Naive thymus-derived CD4-positive, alpha-beta T cell (primary cell): ENCODE measurements around the gene ADGRE3. TPM values are rescaled to one million over a fixed set of nuclear protein-coding genes. Genes with fewer than 3 reads are reported as not detected.
"Not testable (repeated sequence)": the region's sequence is repeated elsewhere in the genome, so short reads cannot be mapped to it uniquely, and the experiment has no call there.

Experiments
- ATAC-seq: fragments of 150-1000 bp; cut with Tn5 transposase; 2 replicates; pipeline ENCODE4 v1.10.0; 2021; ENCODE audit warnings: mild to moderate bottlenecking, moderate library complexity
- CTCF ChIA-PET: fragments of 350-600 bp; sonication (Branson Sonifier 250); formaldehyde crosslinking; loops from one replicate; lab custom pipeline; 2021; ENCODE audit warnings: antibody characterized with exemption; lab: Charles Lee
- POLR2A ChIA-PET: fragments of 350-600 bp; sonication (Branson Sonifier 250); formaldehyde crosslinking; loops from one replicate; lab custom pipeline; 2021; ENCODE audit warnings: antibody characterized with exemption, inconsistent platforms; lab: Charles Lee
- DNase-seq, 9 donors: peaks; one replicate each; pipeline versions ENCODE4 v3.0.0 to v3.0.0-alpha.2; 2020 to 2022; ENCODE audit warnings: mixed read lengths in 1 of 9
- H3K27ac ChIP-seq: one replicate; pipeline ENCODE4 v1.7.0; 2013; ENCODE audit warnings: mild to moderate bottlenecking, low read depth, low read length, moderate library complexity
- H3K27me3 ChIP-seq, 2 donors: one replicate each; pipeline ENCODE4 v1.7.0; 2013; ENCODE audit warnings: low read length in 2 of 2, mild to moderate bottlenecking in 2 of 2, moderate library complexity in 2 of 2; ENCODE audit not compliant: control insufficient read depth in 2 of 2, insufficient read depth in 2 of 2
- H3K36me3 ChIP-seq, 3 experiments: 1 replicate in 2 of 3; 2 replicates in 1 of 3; pipeline ENCODE4 v1.7.0; 2013; ENCODE audit warnings: low read length in 3 of 3, mild to moderate bottlenecking in 3 of 3, moderate library complexity in 1 of 3; ENCODE audit not compliant: insufficient read depth in 3 of 3, control insufficient read depth in 2 of 3
- H3K4me1 ChIP-seq, 2 donors: one replicate each; pipeline ENCODE4 v1.7.0; 2013; ENCODE audit warnings: low read length in 2 of 2, mild to moderate bottlenecking in 2 of 2, moderate library complexity in 1 of 2; ENCODE audit not compliant: control insufficient read depth in 2 of 2, insufficient read depth in 2 of 2
- H3K4me3 ChIP-seq: 2 replicates; pipeline ENCODE4 v1.7.0; 2013; ENCODE audit warnings: mild to moderate bottlenecking, low read length
- H3K9me3 ChIP-seq, 3 experiments: 1 replicate in 2 of 3; 2 replicates in 1 of 3; pipeline ENCODE4 v1.7.0; 2013; ENCODE audit warnings: low read length in 3 of 3; ENCODE audit not compliant: control insufficient read depth in 2 of 3
- H3K27ac Mint-ChIP-seq, 9 donors: one replicate each; pipeline ENCODE4 v1.8.0; 2020 to 2022; ENCODE audit warnings: mixed read lengths in 9 of 9, mild to moderate bottlenecking in 8 of 9, moderate library complexity in 5 of 9, inconsistent platforms in 2 of 9
- H3K27me3 Mint-ChIP-seq, 5 donors: one replicate each; pipeline ENCODE4 v1.8.0; 2021 to 2022; ENCODE audit warnings: mixed read lengths in 5 of 5, mild to moderate bottlenecking in 1 of 5
- H3K36me3 Mint-ChIP-seq, 5 donors: one replicate each; pipeline ENCODE4 v1.8.0; 2020 to 2022; ENCODE audit warnings: mixed read lengths in 5 of 5, mild to moderate bottlenecking in 3 of 5, inconsistent platforms in 1 of 5
- H3K4me1 Mint-ChIP-seq, 7 donors: one replicate each; pipeline ENCODE4 v1.8.0; 2020 to 2022; ENCODE audit warnings: mixed read lengths in 7 of 7, mild to moderate bottlenecking in 3 of 7, inconsistent platforms in 1 of 7
- H3K4me3 Mint-ChIP-seq, 10 donors: one replicate each; pipeline ENCODE4 v1.8.0; 2020 to 2022; ENCODE audit warnings: mild to moderate bottlenecking in 10 of 10, mixed read lengths in 10 of 10, moderate library complexity in 6 of 10, inconsistent platforms in 2 of 10
- H3K9me3 Mint-ChIP-seq, 11 donors: one replicate each; pipeline ENCODE4 v1.8.0; 2020 to 2022; ENCODE audit warnings: mixed read lengths in 11 of 11, mild to moderate bottlenecking in 4 of 11, inconsistent platforms in 1 of 11, moderate library complexity in 1 of 11
- intact Hi-C, 2 donors: fragments of 100-400 bp; cut with micrococcal nuclease; formaldehyde crosslinking; loops; one replicate each; pipeline ENCODE4 v1.15.1; 2023
- polyA plus RNA-seq, 2 donors: library from polyadenylated mRNA; unstranded; fragments of 300-500 nt; fragmentation: Illumina TruSeq; gene quantifications; one replicate each; pipeline ENCODE4 v1.2.3, GENCODE V29; 2021
- total RNA-seq, 6 experiments: library from RNA in 5 of 6; stranded (reverse) in 5 of 6; gene quantifications; 1 replicate in 5 of 6; 2 replicates in 1 of 6; pipeline ENCODE4 v1.2.3 and lab custom pipeline; 2021 to 2026

ADGRE3 gene
- total and polyA plus RNA-seq, 7 experiments from 2014 or later, result 1.0 to 4.9 TPM; not detected in 5

- no peak overlapping the region for H3K27ac ChIP-seq
- Mint-ChIP-seq H3K4me1 (peaks cover 0 to 4% (median 0%) of the 10 kb centered on the region in 7 donors), H3K9me3 (peaks cover 0 to 13% (median 5%) of the 10 kb centered on the region in 11 donors), H3K4me3 (no peak overlapping the region), H3K27me3 (peaks cover 0 to 3% (median 0%) of the 10 kb centered on the region in 5 donors), H3K36me3 (peaks cover 0 to 7% (median 0%) of the 10 kb centered on the region in 5 donors), H3K27ac (no peak overlapping the region)
- no peaks in the 10 kb centered on the region for H3K4me1 ChIP-seq
- no peaks in the 10 kb centered on the region for H3K27me3 ChIP-seq
- DNase-seq, result peak in 5 of 9 donors; percentile 2 to 20 (median 8)
- CTCF ChIA-PET, result interaction anchor here (0.6 kb wide), 1 partner anchor 87 kb away, joined by 4 read pairs; no protein-coding TSS in a partner anchor
- intact Hi-C loops, result no loop called here
- peak; percentile 63 for ATAC-seq
- no peaks in the 10 kb centered on the region for H3K36me3 ChIP-seq
- no peak overlapping the region for H3K4me3 ChIP-seq
- POLR2A ChIA-PET, result no interaction called here
- no peaks in the 10 kb centered on the region for H3K9me3 ChIP-seq
These were observed 42.4 kb downstream of the ADGRE3 start for GRCh38 chr19:14632286-14632685.

GRCh38 chr19:14629557-14629956 lies 45.1 kb downstream of the ADGRE3 start:
- H3K4me1 Mint-ChIP-seq, result peaks cover 0 to 4% (median 0%) of the 10 kb centered on the region in 7 donors
- no peaks in the 10 kb centered on the region for H3K9me3 ChIP-seq
- peaks cover 0 to 7% (median 0%) of the 10 kb centered on the region in 5 donors for H3K36me3 Mint-ChIP-seq
- ATAC-seq, result no peak
- no peaks in the 10 kb centered on the region for H3K4me1 ChIP-seq
- ChIA-PET POLR2A (no interaction called here), CTCF (no interaction called here)
- H3K4me3 ChIP-seq, result no peak overlapping the region
- intact Hi-C loops, result no loop called here
- peaks cover 0 to 17% (median 3%) of the 10 kb centered on the region in 11 donors for H3K9me3 Mint-ChIP-seq
- H3K36me3 ChIP-seq, result no peaks in the 10 kb centered on the region
- no peak overlapping the region for H3K4me3 Mint-ChIP-seq
- no peak overlapping the region for H3K27ac ChIP-seq
- H3K27ac Mint-ChIP-seq, result no peak overlapping the region
- DNase-seq, result no peak
- H3K27me3 Mint-ChIP-seq, result peaks cover 0 to 4% (median 0%) of the 10 kb centered on the region in 5 donors
- no peaks in the 10 kb centered on the region for H3K27me3 ChIP-seq

GRCh38 chr19:14624491-14624890 lies 50.2 kb downstream of the ADGRE3 start:
- intact Hi-C loops, H3K4me3 ChIP-seq, H3K27ac ChIP-seq, DNase-seq, H3K27me3 ChIP-seq, H3K4me1 Mint-ChIP-seq, H3K36me3 Mint-ChIP-seq, H3K4me1 ChIP-seq, POLR2A ChIA-PET, CTCF ChIA-PET, H3K9me3 ChIP-seq, H3K4me3 Mint-ChIP-seq, H3K36me3 ChIP-seq, ATAC-seq: not testable (repeated sequence)
- Mint-ChIP-seq H3K9me3 (peaks cover under 1 to 19% (median 9%) of the 10 kb centered on the region in 11 donors), H3K27ac (peak overlapping the region in 1 of 9 donors; percentile 82), H3K27me3 (peaks cover 0 to 10% (median 4%) of the 10 kb centered on the region in 5 donors)

- H3K27ac ChIP-seq, result no peak overlapping the region
- CTCF ChIA-PET, result no interaction called here
- H3K27ac Mint-ChIP-seq, result no peak overlapping the region
- intact Hi-C loops, result no loop called here
- H3K4me1 Mint-ChIP-seq, result peaks cover 0 to 7% (median 0%) of the 10 kb centered on the region in 7 donors
- no peaks in the 10 kb centered on the region for H3K36me3 ChIP-seq
- peaks cover 0 to 8% (median 4%) of the 10 kb centered on the region in 5 donors for H3K36me3 Mint-ChIP-seq
- H3K4me3 ChIP-seq, result no peak overlapping the region
- POLR2A ChIA-PET, result no interaction called here
- no peaks in the 10 kb centered on the region for H3K27me3 ChIP-seq
- peaks cover 0 to 13% (median 12%) of the 10 kb centered on the region in 5 donors for H3K27me3 Mint-ChIP-seq
- H3K4me1 ChIP-seq, result no peaks in the 10 kb centered on the region
- no peaks in the 10 kb centered on the region for H3K9me3 ChIP-seq
- DNase-seq (no peak), ATAC-seq (no peak)
- H3K9me3 Mint-ChIP-seq, result peaks cover 3 to 19% (median 14%) of the 10 kb centered on the region in 11 donors
- H3K4me3 Mint-ChIP-seq, result no peak overlapping the region
These were observed 55.2 kb downstream of the ADGRE3 start for GRCh38 chr19:14619404-14619803.

- intact Hi-C loops, result no loop called here
- CTCF ChIA-PET, result no interaction called here
- peaks cover 0 to 12% (median 9%) of the 10 kb centered on the region in 5 donors for H3K27me3 Mint-ChIP-seq
- H3K36me3 ChIP-seq, result no peaks in the 10 kb centered on the region
- no peak overlapping the region for H3K27ac ChIP-seq
- ATAC-seq (peak; percentile 32), DNase-seq (no peak)
- peaks cover 0 to 11% (median 0%) of the 10 kb centered on the region in 7 donors for H3K4me1 Mint-ChIP-seq
- H3K4me1 ChIP-seq, result no peaks in the 10 kb centered on the region
- H3K36me3 Mint-ChIP-seq, result peaks cover 0 to 8% (median 0%) of the 10 kb centered on the region in 5 donors
- H3K4me3 ChIP-seq, result no peak overlapping the region
- POLR2A ChIA-PET, result no interaction called here
- no peaks in the 10 kb centered on the region for H3K9me3 ChIP-seq
- H3K27me3 ChIP-seq, result no peaks in the 10 kb centered on the region
- H3K27ac Mint-ChIP-seq, result no peak overlapping the region
- no peak overlapping the region for H3K4me3 Mint-ChIP-seq
- H3K9me3 Mint-ChIP-seq, result peaks cover 3 to 19% (median 14%) of the 10 kb centered on the region in 11 donors
These were observed 58.2 kb downstream of the ADGRE3 start for GRCh38 chr19:14616407-14616806.

- intact Hi-C loops, result no loop called here
- no peak overlapping the region for H3K4me3 ChIP-seq
- H3K27ac Mint-ChIP-seq, result no peak overlapping the region
- ATAC-seq (no peak), DNase-seq (no peak)
- no peaks in the 10 kb centered on the region for H3K36me3 ChIP-seq
- H3K27me3 ChIP-seq, result no peaks in the 10 kb centered on the region
- no peaks in the 10 kb centered on the region for H3K9me3 ChIP-seq
- H3K27ac ChIP-seq, result no peak overlapping the region
- POLR2A ChIA-PET, result no interaction called here
- H3K27me3 Mint-ChIP-seq, result peaks cover 0 to 12% (median 9%) of the 10 kb centered on the region in 5 donors
- CTCF ChIA-PET, result no interaction called here
- H3K36me3 Mint-ChIP-seq, result peaks cover 0 to 8% (median 0%) of the 10 kb centered on the region in 5 donors
- H3K4me3 Mint-ChIP-seq, result no peak overlapping the region
- H3K9me3 Mint-ChIP-seq, result peaks cover 3 to 19% (median 14%) of the 10 kb centered on the region in 11 donors
- H3K4me1 ChIP-seq, result no peaks in the 10 kb centered on the region
- peaks cover 0 to 11% (median 0%) of the 10 kb centered on the region in 7 donors for H3K4me1 Mint-ChIP-seq
These were observed 59.0 kb downstream of the ADGRE3 start for GRCh38 chr19:14615623-14616022.

- peaks cover 0 to 9% (median 4%) of the 10 kb centered on the region in 11 donors for H3K9me3 Mint-ChIP-seq
- CTCF ChIA-PET, result no interaction called here
- Histone ChIP-seq H3K27me3 (no peaks in the 10 kb centered on the region), H3K4me3 (no peak overlapping the region), H3K4me1 (no peaks in the 10 kb centered on the region), H3K27ac (no peak overlapping the region), H3K9me3 (no peaks in the 10 kb centered on the region), H3K36me3 (no peaks in the 10 kb centered on the region)
- H3K4me1 Mint-ChIP-seq, result peaks cover 0 to 11% (median 0%) of the 10 kb centered on the region in 7 donors
- ATAC-seq (peak; percentile 90), DNase-seq (no peak)
- H3K36me3 Mint-ChIP-seq, result peaks cover 0 to 4% (median 0%) of the 10 kb centered on the region in 5 donors
- no peak overlapping the region for H3K4me3 Mint-ChIP-seq
- intact Hi-C loops, result no loop called here
- POLR2A ChIA-PET, result no interaction called here
- no peak overlapping the region for H3K27ac Mint-ChIP-seq
- H3K27me3 Mint-ChIP-seq, result peaks cover 0 to 9% (median 7%) of the 10 kb centered on the region in 5 donors
These were observed 60.6 kb downstream of the ADGRE3 start for GRCh38 chr19:14614099-14614412.
